H9 (cell line): Measurements from ENCODE around the gene RBSN. TPM values are rescaled to one million over a fixed set of nuclear protein-coding genes. Genes with fewer than 3 reads are reported as not detected.

ENCODE experiments used
- DNase-seq: peaks from one replicate; pipeline ENCODE4 v3.0.0-alpha.2; 2017
- H2AFZ ChIP-seq: one replicate; pipeline ENCODE4 v1.6.1; 2013; ENCODE audit warnings: mild to moderate bottlenecking, low read length, control low read depth, moderate library complexity
- H2AK5ac ChIP-seq: 2 replicates; pipeline ENCODE4 v1.6.1; 2013; ENCODE audit warnings: low read length, control low read depth, mixed read lengths; ENCODE audit not compliant: insufficient read length
- H2BK120ac ChIP-seq: one replicate; pipeline ENCODE4 v1.6.1; 2013; ENCODE audit warnings: low read depth, mild to moderate bottlenecking, low read length, control low read depth, inconsistent platforms; ENCODE audit not compliant: poor library complexity, severe bottlenecking
- H2BK12ac ChIP-seq: 2 replicates; pipeline ENCODE4 v1.6.1; 2013; ENCODE audit warnings: low read length, control low read depth, mixed read lengths, low read depth; ENCODE audit not compliant: insufficient read length
- H2BK15ac ChIP-seq: 2 replicates; pipeline ENCODE4 v1.6.1; 2013; ENCODE audit warnings: low read depth, low read length, control low read depth
- H2BK20ac ChIP-seq: one replicate; pipeline ENCODE4 v1.6.1; 2013; ENCODE audit warnings: low read depth, mild to moderate bottlenecking, low read length, control low read depth, inconsistent platforms; ENCODE audit not compliant: poor library complexity, severe bottlenecking
- H2BK5ac ChIP-seq: 2 replicates; pipeline ENCODE4 v1.6.1; 2013; ENCODE audit warnings: low read length, control low read depth, mixed read lengths; ENCODE audit not compliant: insufficient read length
- H3K14ac ChIP-seq: 2 replicates; pipeline ENCODE4 v1.6.1; 2013; ENCODE audit warnings: low read length, control low read depth; ENCODE audit not compliant: insufficient read depth
- H3K18ac ChIP-seq: 2 replicates; pipeline ENCODE4 v1.6.1; 2013; ENCODE audit warnings: low read depth, mild to moderate bottlenecking, mixed read lengths, low read length, control low read depth; ENCODE audit not compliant: insufficient read length
- H3K23ac ChIP-seq: 2 replicates; pipeline ENCODE4 v1.6.1; 2013; ENCODE audit warnings: low read length, control low read depth, mixed read lengths, low read depth; ENCODE audit not compliant: insufficient read length
- H3K23me2 ChIP-seq: 2 replicates; pipeline ENCODE4 v1.6.1; 2013; ENCODE audit warnings: low read depth, mild to moderate bottlenecking, mixed read lengths, low read length, control low read depth; ENCODE audit not compliant: insufficient read length, poor library complexity, severe bottlenecking
- H3K27ac ChIP-seq: 2 replicates; pipeline ENCODE4 v1.5.1; 2013; ENCODE audit warnings: low read length, control low read depth, mixed read lengths, low read depth; ENCODE audit not compliant: insufficient read length
- H3K27me3 ChIP-seq: 2 replicates; pipeline ENCODE4 v1.6.1; 2013; ENCODE audit warnings: low read length, control low read depth, inconsistent platforms; ENCODE audit not compliant: insufficient read depth
- H3K4ac ChIP-seq: 2 replicates; pipeline ENCODE4 v1.6.1; 2013; ENCODE audit warnings: low read depth, mild to moderate bottlenecking, control low read depth, inconsistent platforms, low read length, moderate library complexity
- H3K4me1 ChIP-seq: 2 replicates; pipeline ENCODE4 v1.6.1; 2013; ENCODE audit warnings: low read length, control low read depth, inconsistent platforms; ENCODE audit not compliant: insufficient read depth
- H3K4me2 ChIP-seq: 2 replicates; pipeline ENCODE4 v1.6.1; 2013; ENCODE audit warnings: low read length, control low read depth, mixed read lengths; ENCODE audit not compliant: insufficient read length, insufficient read depth
- H3K56ac ChIP-seq: 2 replicates; pipeline ENCODE4 v1.6.1; 2013; ENCODE audit warnings: low read depth, mild to moderate bottlenecking, mixed read lengths, low read length, control low read depth; ENCODE audit not compliant: insufficient read length
- H3K79me1 ChIP-seq: 2 replicates; pipeline ENCODE4 v1.6.1; 2013; ENCODE audit warnings: low read depth, mild to moderate bottlenecking, moderate library complexity, low read length, control low read depth, inconsistent platforms; ENCODE audit not compliant: insufficient read depth, poor library complexity, severe bottlenecking
- H3K79me2 ChIP-seq: 2 replicates; pipeline ENCODE4 v1.6.1; 2013; ENCODE audit warnings: low read length, control low read depth, inconsistent platforms; ENCODE audit not compliant: insufficient read depth
- H3K9ac ChIP-seq: 2 replicates; pipeline ENCODE4 v1.6.1; 2013; ENCODE audit warnings: low read length, control low read depth, mixed read lengths; ENCODE audit not compliant: insufficient read length; ENCODE audit errors: extremely low read depth
- H3K9me3 ChIP-seq: one replicate; pipeline ENCODE4 v1.6.1; 2013; ENCODE audit warnings: low read depth, low read length, inconsistent platforms; ENCODE audit not compliant: control insufficient read depth
- H3T11ph ChIP-seq: one replicate; pipeline ENCODE4 v1.6.1; 2013; ENCODE audit warnings: mild to moderate bottlenecking, low read length, control low read depth, inconsistent platforms
- H4K20me1 ChIP-seq: one replicate; pipeline ENCODE4 v1.6.1; 2013; ENCODE audit not compliant: control insufficient read depth, insufficient read length, insufficient read depth
- H4K5ac ChIP-seq: 2 replicates; pipeline ENCODE4 v1.6.1; 2013; ENCODE audit warnings: low read depth, mild to moderate bottlenecking, mixed read lengths, low read length, control low read depth; ENCODE audit not compliant: insufficient read length
- H4K8ac ChIP-seq: replicated peaks from 2 replicates; pipeline ENCODE4 v1.6.1; 2013; ENCODE audit warnings: low read length, control low read depth, mixed read lengths, low read depth; ENCODE audit not compliant: insufficient read length
- H4K91ac ChIP-seq: 2 replicates; pipeline ENCODE4 v1.6.1; 2013; ENCODE audit warnings: low read depth, mild to moderate bottlenecking, moderate library complexity, mixed read lengths, low read length, control low read depth; ENCODE audit not compliant: insufficient read length
- H3K27ac Mint-ChIP-seq, 3 experiments: 2 replicates in 2 of 3; 3 replicates in 1 of 3; pipeline ENCODE4 v1.8.0; 2020 to 2021; ENCODE audit warnings: mixed read lengths in 3 of 3, mild to moderate bottlenecking in 1 of 3, moderate library complexity in 1 of 3
- H3K27me3 Mint-ChIP-seq: 2 replicates; pipeline ENCODE4 v1.8.0; 2021; ENCODE audit warnings: low read depth, mild to moderate bottlenecking, moderate library complexity, mixed read lengths
- H3K36me3 Mint-ChIP-seq, 3 experiments: 2 replicates in 2 of 3; 3 replicates in 1 of 3; pipeline ENCODE4 v1.8.0; 2020 to 2021; ENCODE audit warnings: low read depth in 3 of 3, mixed read lengths in 3 of 3; ENCODE audit not compliant: insufficient read depth in 1 of 3
- H3K4me1 Mint-ChIP-seq, 2 experiments: 2 replicates each; pipeline ENCODE4 v1.8.0; 2020; ENCODE audit warnings: mixed read lengths in 2 of 2
- H3K4me3 Mint-ChIP-seq, 2 experiments: 2 replicates in 1 of 2; 3 replicates in 1 of 2; pipeline ENCODE4 v1.8.0; 2020 to 2021; ENCODE audit warnings: mild to moderate bottlenecking in 2 of 2, mixed read lengths in 2 of 2, moderate library complexity in 1 of 2
- H3K9me3 Mint-ChIP-seq, 2 experiments: 2 replicates in 1 of 2; 3 replicates in 1 of 2; pipeline ENCODE4 v1.8.0; 2020; ENCODE audit warnings: mild to moderate bottlenecking in 2 of 2, mixed read lengths in 2 of 2, moderate library complexity in 1 of 2
- CTCF ChIP-seq: fragments of 200-600 bp; sonication (generic); conservative IDR thresholded peaks from 3 replicates; pipeline ENCODE4 v1.8.0; 2021; ENCODE audit warnings: antibody characterized with exemption, mild to moderate bottlenecking
- WGBS: extraction: QIAGEN DNeasy Blood & Tissue Kit; methylation state at CpG from one replicate; pipeline ENCODE4 v1.1.7; 2013; ENCODE audit warnings: missing lambda C conversion rate, low lambda C conversion rate, mixed read lengths; ENCODE audit not compliant: insufficient read length; ENCODE audit errors: extremely low coverage; 5-methylcytosine and 5-hydroxymethylcytosine counted together
- total RNA-seq: library from RNA; stranded (reverse); gene quantifications from 2 replicates; pipeline ENCODE4 v1.2.1, GENCODE V29; 2021

The RBSN gene
- total RNA-seq, 1 experiment from 2014 or later = 16.0 TPM

GRCh38 chr3:15110206-15110605 is 11.3 kb upstream of the RBSN start:
- Histone ChIP-seq H3K4me2 (no peak overlapping the region), H2AFZ (no peak overlapping the region), H2BK120ac (no peak overlapping the region), H2AK5ac (no peak overlapping the region), H3K9me3 (no peaks in the 10 kb centered on the region), H3K4me1 (peaks cover 5% of the 10 kb centered on the region; the same call in 1 of the 2 replicates), H3K23ac (no peak overlapping the region), H2BK12ac (no peak overlapping the region), H3K9ac (no peak overlapping the region), H3K27me3 (no peaks in the 10 kb centered on the region), H3T11ph (no peak overlapping the region), H2BK5ac (no peak overlapping the region), H2BK20ac (no peak overlapping the region), H3K14ac (no peak overlapping the region), H3K4ac (no peak overlapping the region), H4K20me1 (no peaks in the 10 kb centered on the region), H3K79me1 (no peaks in the 10 kb centered on the region), H4K91ac (no peak overlapping the region), H3K79me2 (no peaks in the 10 kb centered on the region), H2BK15ac (no peak overlapping the region), H4K5ac (no peak overlapping the region), H3K56ac (no peak overlapping the region), H3K27ac (no peak overlapping the region), H3K18ac (no peak overlapping the region), H4K8ac (no peak overlapping the region), H3K23me2 (peaks cover 2% of the 10 kb centered on the region)
- Mint-ChIP-seq H3K27me3 (peaks cover 11% of the 10 kb centered on the region), H3K4me3 (no peak overlapping the region), H3K27ac (no peak overlapping the region), H3K36me3 (no peaks in the 10 kb centered on the region), H3K4me1 (peaks cover 28 to 35% of the 10 kb centered on the region in 2 experiments), H3K9me3 (no peaks in the 10 kb centered on the region)
- TF ChIP-seq CTCF = no peak
- WGBS = no CpG with 5 or more reads among the region's 4 CpGs
- no peak for DNase-seq
